HepG2 (cell line): ENCODE data around the gene SHFL. TPM values are rescaled to one million over a fixed set of nuclear protein-coding genes. Genes with fewer than 3 reads are reported as not detected.

ENCODE experiments used
- HNRNPL ChIP-seq: fragments of 200-400 bp; formaldehyde crosslinking; IDR thresholded peaks from 2 replicates; pipeline ENCODE4 v1.6.1; 2017; ENCODE audit warnings: mild to moderate bottlenecking, low read depth, low read length
- KDM2A ChIP-seq: sonication (generic); formaldehyde crosslinking; IDR thresholded peaks from 2 replicates; pipeline ENCODE4 v1.4.0; 2020; ENCODE audit warnings: low read depth, missing genetic modification reagents, borderline replicate concordance
- MZF1 ChIP-seq: sonication (generic); formaldehyde crosslinking; IDR thresholded peaks from 2 replicates; pipeline ENCODE4 v1.8.1; 2023; ENCODE audit warnings: mild to moderate bottlenecking, missing genetic modification reagents, borderline replicate concordance
- NFKB2 ChIP-seq: sonication (generic); formaldehyde crosslinking; IDR thresholded peaks from 2 replicates; pipeline ENCODE4 v1.4.0; 2020; ENCODE audit warnings: missing genetic modification reagents, borderline replicate concordance
- ONECUT2 ChIP-seq: sonication (generic); formaldehyde crosslinking; IDR thresholded peaks from 2 replicates; pipeline ENCODE4 v1.4.0; 2020; ENCODE audit warnings: missing genetic modification reagents
- RAD21 ChIP-seq: fragments of 450-650 bp; formaldehyde crosslinking; IDR thresholded peaks from 2 replicates; pipeline ENCODE4 v1.5.0; 2020; ENCODE audit warnings: mild to moderate bottlenecking
- SMAD3 ChIP-seq: sonication (generic); formaldehyde crosslinking; IDR thresholded peaks from 2 replicates; pipeline ENCODE4 v1.4.0; 2020; ENCODE audit warnings: missing genetic modification reagents
- ZNF224 ChIP-seq: sonication (generic); formaldehyde crosslinking; IDR thresholded peaks from 2 replicates; pipeline ENCODE4 v1.5.0; 2020; ENCODE audit warnings: mild to moderate bottlenecking, missing genetic modification reagents
- ZNF513 ChIP-seq: sonication (generic); formaldehyde crosslinking; conservative IDR thresholded peaks from 2 replicates; pipeline ENCODE4 v1.5.0; 2020; ENCODE audit warnings: missing genetic modification reagents
- ZNF775 ChIP-seq: sonication (generic); formaldehyde crosslinking; IDR thresholded peaks from 2 replicates; pipeline ENCODE4 v1.4.0; 2020; ENCODE audit warnings: missing genetic modification reagents, mild to moderate bottlenecking, moderate library complexity, borderline replicate concordance
- polyA plus RNA-seq, 8 experiments: library from polyadenylated mRNA; depleted of rRNA in 3 of 8; stranded (reverse) in 7 of 8; unstranded in 1 of 8; fragments of >200 nt; fragmentation: Illumina TruSeq in 4 of 8; extraction: Trizol in 4 of 8; gene quantifications; 2 replicates each; pipeline versions ENCODE4 v1.2.1 to v1.2.3, GENCODE V29; 2011 to 2016; ENCODE audit warnings: low read depth in 4 of 8, missing spikeins in 1 of 8, mixed read lengths in 1 of 8; ENCODE audit not compliant: insufficient read depth in 1 of 8
- total RNA-seq, 5 experiments: library from RNA; depleted of rRNA; stranded (reverse); fragments of >200 nt; fragmentation: Illumina TruSeq; extraction: Trizol; gene quantifications; 2 replicates each; pipeline ENCODE4 v1.2.3, GENCODE V29; 2016; ENCODE audit warnings: low read depth in 1 of 5
- TF ChIP-seq, protein P1 (sequence below): sonication (generic); formaldehyde crosslinking; IDR thresholded peaks from 2 replicates; pipeline ENCODE4 v1.4.0; 2020; ENCODE audit warnings: missing genetic modification reagents

Gene SHFL
- total and polyA plus RNA-seq, 2 of the 13 experiments (the other 11 are each of a cell fraction or from before 2014, with no cell fraction given) = 12.3 to 36.4 TPM

- TF ChIP-seq, protein P1, sequence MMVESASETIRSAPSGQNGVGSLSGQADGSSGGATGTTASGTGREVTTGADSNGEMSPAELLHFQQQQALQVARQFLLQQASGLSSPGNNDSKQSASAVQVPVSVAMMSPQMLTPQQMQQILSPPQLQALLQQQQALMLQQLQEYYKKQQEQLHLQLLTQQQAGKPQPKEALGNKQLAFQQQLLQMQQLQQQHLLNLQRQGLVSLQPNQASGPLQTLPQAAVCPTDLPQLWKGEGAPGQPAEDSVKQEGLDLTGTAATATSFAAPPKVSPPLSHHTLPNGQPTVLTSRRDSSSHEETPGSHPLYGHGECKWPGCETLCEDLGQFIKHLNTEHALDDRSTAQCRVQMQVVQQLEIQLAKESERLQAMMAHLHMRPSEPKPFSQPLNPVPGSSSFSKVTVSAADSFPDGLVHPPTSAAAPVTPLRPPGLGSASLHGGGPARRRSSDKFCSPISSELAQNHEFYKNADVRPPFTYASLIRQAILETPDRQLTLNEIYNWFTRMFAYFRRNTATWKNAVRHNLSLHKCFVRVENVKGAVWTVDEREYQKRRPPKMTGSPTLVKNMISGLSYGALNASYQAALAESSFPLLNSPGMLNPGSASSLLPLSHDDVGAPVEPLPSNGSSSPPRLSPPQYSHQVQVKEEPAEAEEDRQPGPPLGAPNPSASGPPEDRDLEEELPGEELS (CRISPR knock-in tag) = no peak
- no peak for TF ChIP-seq ZNF775 (CRISPR knock-in tag)
- no peak for TF ChIP-seq ZNF513 (CRISPR knock-in tag)
- no peak for TF ChIP-seq NFKB2 (CRISPR knock-in tag)
- peak; percentile 49; the same call in 1 of the 2 replicates for TF ChIP-seq KDM2A (CRISPR knock-in tag)
- TF ChIP-seq ZNF224 (CRISPR knock-in tag) = no peak
- no peak for TF ChIP-seq ONECUT2 (CRISPR knock-in tag)
- no peak for TF ChIP-seq SMAD3 (CRISPR knock-in tag)
- TF ChIP-seq HNRNPL = 0 out of 2 replicates have a peak, but pooled peaks have one; percentile 37
- 0 out of 2 replicates have a peak, but pooled peaks have one; percentile 10 for TF ChIP-seq RAD21 (CRISPR knock-in tag)
- TF ChIP-seq MZF1 = no peak
Observed at GRCh38 chr19:10115392-10116084, 29.4 kb downstream of the SHFL start (continued).
